EH (cell line): Measurements from ENCODE around the gene CPSF7.
"Not testable (repeated sequence)": the region's sequence is repeated elsewhere in the genome, so short reads cannot be mapped to it uniquely, and the experiment has no call there.

Experiments
- DNase-seq: peaks from one replicate; pipeline ENCODE4 v3.0.0-alpha.2; 2015; ENCODE audit warnings: low read depth

Gene CPSF7, protein sequence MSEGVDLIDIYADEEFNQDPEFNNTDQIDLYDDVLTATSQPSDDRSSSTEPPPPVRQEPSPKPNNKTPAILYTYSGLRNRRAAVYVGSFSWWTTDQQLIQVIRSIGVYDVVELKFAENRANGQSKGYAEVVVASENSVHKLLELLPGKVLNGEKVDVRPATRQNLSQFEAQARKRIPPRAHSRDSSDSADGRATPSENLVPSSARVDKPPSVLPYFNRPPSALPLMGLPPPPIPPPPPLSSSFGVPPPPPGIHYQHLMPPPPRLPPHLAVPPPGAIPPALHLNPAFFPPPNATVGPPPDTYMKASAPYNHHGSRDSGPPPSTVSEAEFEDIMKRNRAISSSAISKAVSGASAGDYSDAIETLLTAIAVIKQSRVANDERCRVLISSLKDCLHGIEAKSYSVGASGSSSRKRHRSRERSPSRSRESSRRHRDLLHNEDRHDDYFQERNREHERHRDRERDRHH

DNA sequence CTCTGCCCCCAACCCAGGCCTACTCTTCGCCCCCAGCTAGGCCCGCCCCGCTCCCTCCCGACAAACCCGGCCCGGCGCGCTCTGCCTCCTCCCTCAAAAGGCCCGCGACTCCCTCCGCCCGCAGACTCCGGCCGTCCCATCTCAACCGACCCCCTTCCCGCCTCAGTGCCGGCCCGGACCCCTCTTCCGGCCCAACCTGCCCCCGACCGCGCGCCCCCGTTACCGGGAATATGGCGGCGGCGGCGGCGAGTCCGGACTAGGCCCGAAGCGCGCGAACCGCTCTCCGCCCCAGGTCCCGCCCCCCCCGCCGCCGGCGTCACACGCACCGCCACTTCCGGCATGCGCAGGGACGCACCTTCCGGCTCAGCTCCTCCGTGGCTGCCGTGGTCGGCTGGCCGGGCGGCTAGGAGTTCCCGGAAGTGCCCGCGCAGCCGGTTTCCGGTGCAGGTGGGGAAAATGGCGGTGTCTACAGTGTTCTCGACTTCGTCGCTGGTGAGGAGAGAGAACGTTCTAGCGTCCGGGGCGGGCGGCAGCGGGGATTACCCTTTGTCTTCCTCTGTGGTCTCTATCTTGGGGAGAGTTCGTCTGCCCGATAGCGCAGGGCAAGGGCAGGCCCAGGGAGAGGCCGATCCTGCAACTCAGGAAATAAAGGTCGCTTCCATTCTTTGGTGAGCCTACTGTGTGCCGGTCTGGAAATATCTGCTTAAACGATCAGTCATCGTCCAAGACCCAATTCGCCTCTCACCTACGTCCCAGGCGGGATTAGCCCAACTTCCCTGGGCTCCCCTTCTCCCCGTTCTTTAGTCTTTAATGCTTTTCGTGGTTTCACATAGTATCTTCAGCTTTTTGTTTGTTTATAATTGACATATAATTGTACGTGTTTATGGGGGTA, at the start of gene CPSF7, which contains the start of gene SDHAF2:
CPSF7 (minus strand) TSS at position 285 of the 892 bp plus-strand sequence. CDS start 740 bp downstream, outside the sequence.
SDHAF2 (plus strand) TSS at position 434 of the 892 bp plus-strand sequence; CDS start at position 457, 23 bp downstream.
- peak; percentile 95 for DNase-seq

DNA sequence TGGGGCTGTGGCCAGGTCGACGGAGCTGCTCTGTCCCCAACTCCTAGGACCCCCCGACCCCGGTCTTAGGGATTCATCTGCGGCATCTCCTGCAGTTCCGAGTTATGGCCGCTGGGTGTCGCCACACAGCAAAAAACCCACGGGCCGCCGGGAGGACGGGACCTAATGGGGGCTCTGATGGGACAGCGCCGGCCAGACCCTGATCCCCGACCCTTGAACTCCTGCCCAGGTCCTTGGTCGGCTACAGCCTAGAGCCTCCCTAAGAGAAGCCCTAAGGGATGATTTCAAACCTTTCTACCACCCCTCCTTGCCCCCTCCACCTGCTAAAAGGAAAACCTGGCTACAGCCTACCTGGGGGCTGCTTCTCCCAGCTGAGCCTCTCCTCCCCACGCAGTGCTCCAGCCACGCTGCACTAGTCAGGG, 48.0 kb upstream of the CPSF7 start:
- DNase-seq, result peak; percentile 43

DNA sequence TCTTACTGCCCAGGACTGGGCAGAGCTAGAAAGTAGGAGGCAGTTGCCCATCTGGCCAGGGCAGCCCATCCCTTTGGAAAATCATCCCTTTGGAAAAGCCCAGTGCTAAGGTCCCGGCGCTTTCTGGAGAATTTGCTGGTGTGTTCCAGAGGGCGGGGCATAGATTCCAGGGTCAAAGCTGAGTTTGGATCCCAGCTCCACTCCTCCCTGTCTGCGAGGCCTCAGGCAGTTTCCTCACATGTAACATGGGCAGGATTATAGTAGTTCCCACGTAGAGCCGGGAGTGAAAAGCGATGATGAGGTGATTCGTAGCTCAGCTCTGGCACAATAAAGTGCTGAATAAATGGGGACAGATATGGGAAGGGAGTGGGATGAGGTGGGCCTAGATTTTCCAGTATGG, 47.4 kb upstream of the CPSF7 start:
- peak; percentile 39 for DNase-seq

DNA sequence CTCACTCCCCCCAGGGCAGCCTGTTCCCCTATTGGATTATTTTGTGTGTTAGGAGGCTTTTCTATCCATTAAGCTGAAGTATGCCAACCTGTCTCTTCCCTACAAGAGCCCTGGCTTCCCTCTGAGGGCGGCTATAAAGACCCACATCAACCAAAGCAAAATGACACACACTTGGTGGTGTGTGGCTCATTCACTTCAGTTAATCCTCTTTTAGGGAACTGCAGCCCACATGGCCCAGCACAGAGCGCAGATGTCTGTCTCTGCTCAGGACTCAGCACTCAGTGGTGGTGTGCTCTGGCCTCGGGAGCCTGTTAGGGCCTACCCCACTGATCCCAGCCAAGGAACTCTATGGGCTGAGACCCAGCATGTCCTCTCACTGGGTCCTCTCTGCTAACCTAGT, 46.6 kb upstream of the CPSF7 start:
- DNase-seq, result no peak

DNA sequence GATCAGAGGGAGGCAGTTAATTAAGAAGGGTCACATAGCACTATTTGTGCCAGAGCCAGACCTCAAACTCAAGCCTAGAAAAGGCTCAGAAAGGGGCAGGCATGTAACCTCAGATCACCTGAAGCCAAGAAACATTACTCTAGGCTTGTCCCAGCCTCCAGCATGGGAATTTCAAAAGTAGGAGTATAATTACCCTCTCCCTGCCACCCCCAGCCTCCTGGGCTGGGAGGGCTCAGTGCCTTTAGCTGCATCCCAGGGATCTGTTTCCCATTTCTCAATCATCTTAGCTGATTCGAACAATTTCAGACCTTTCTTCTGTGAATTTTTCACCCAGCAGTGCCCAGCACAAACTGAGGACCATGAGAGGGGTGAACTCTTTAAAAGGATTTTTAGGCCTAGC, 45.7 kb upstream of the CPSF7 start:
- DNase-seq, result no peak

DNA sequence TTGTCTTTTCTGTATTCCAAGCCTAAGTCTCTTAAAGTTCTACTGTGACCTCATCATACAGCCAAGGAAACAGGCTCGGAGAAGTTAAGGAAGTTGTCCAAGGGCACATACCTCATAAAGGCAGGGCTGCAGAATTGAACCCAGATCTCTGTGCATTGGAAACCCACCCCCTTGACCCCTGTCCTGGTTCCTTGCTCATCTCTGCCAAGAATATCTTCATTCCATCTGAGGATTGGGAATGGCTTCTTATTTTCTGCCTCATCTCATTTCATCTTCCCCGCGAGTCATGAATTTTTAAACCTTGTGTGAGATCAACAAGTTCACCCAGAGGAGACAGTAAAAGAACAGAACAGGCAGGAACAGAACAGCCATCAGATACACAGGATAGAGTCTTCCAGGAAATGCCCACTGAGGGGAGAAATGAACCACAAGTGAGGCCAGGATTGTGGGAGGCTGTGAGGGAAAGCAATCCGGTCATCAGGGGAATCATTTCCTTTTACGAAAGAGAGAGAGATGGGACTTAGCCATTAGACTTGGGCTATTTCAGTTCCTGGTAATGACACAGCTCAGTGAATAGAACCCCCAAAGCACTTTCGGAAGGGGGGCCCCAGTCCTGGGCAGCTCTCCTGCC, 44.4 kb upstream of the CPSF7 start:
- DNase-seq, result no peak

DNA sequence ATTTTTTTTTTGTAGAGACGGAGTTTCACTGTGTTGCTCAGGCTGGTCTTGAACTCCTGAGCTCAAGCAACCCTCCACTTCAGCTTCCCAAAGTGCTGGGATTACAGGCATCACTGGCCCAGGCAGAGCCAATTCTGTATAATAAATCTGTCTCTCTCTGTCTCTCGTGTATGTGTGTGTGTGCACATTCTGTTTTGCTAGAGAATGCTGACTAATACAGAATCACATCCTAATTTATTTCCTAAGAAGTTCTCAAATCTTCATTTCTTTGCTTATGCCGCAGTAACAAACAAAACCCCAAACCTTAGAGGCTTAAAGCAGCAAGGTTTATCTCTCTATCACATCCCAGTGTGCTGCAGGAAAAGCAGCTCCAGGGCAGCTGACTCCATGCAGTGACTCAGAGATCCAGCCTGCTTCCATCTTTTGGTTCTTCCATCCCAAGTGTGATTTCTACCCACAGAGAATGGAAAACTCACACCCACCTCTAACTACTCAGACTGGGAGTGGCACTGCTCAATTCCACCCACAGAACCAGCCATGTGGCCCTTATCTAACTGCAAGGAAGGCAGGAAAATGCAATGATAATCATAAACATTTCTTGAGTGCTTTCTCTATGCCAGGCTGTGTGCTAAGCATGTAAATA, 43.7 kb upstream of the CPSF7 start:
- no peak for DNase-seq

DNA sequence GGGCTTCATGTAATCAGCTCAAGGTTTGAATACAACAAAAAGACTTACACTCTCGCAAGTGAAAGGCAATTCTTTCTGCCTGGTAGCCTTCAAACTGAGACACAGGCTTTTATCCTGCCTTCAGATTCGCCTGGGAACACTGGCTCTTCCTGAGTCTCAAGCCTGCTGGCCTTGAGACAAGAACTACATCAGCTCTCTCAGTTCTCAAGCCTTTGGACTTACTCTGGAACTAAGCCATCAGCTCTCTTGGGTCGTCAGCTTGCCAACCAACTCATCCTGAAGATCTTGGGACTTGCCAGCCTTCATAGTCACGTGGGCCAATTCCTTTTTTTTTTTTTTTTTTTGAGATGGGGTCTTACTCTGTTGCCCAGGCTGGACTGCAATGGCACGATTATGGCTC, 43.1 kb upstream of the CPSF7 start:
- DNase-seq, result no peak

DNA sequence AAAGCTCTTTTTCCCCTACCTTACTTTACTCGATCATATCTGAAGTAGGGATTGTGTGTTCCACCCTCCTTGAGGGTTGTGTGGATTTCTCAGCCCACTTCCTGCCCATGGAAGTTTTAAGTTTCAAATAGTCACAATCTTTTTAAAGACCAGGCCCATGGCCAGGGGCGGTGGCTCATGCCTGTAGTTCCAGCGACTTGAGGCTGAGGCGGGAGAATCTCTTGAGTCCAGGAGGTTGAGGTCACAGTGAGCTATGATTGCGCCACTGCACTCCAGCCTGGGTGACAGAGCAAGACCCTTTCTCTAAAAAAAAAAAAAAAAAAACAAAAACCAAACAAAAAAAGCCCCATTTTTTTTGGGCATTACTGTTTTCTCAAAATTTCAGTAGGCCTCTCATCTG, 42.5 kb upstream of the CPSF7 start:
- peak; percentile 29 for DNase-seq

DNA sequence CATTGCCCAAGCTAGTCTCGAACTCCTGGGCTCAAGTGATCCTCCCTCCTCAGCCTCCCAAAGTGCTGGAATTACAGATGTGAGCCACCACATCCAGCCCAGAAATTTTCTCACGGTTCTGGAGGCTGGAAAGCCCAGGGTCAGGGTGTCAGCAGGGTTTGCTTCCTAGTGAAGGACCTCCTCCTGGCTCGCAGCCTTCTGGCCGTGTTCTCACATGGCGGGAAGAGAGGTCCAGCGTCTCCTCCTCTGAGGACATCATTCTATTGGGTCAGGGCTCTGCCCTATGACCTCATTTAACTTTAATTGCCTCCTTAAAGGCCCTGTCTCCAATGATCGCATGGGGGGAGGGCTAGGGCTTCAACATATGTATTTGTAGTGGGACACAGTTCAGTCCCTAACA, 38.2 kb upstream of the CPSF7 start:
- no peak for DNase-seq

DNA sequence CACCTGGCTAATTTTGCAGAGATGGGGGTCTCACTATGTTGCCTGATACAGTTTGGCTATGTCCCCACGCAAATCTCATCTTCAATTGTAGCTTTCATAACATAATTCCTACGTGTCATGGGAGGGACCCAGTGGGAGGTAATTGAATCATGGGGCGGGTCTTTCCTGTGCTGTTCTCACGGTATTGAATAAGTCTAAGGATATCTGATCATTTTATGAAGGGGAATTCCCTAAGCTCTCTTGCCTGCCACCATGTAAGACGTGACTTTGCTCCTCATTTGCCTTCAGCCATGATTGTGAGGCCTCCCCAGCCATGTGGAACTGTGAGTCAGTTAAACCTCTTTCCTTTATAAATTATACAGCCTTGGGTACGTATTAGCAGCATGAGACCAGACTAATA, 37.8 kb upstream of the CPSF7 start:
- not testable (repeated sequence) for DNase-seq

DNA sequence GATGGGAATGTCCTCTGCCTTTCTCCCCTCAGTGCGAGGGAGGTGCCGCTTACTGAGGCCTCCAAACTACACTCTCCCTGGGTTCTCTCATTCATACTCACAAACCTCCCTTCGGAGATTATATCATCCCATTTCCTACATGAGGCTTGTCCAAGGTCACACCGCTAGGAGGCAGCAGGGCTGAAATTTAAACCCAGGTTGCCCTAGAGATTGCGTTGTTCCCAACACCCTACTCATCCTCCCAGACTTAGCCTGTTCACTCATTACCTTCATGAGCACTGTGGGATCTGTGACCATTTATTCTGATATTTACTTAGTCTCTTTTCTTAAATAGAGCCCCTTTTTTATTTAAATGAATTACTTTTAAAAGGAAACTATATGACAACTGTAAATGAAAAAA, 31.2 kb upstream of the CPSF7 start:
- DNase-seq, result no peak

DNA sequence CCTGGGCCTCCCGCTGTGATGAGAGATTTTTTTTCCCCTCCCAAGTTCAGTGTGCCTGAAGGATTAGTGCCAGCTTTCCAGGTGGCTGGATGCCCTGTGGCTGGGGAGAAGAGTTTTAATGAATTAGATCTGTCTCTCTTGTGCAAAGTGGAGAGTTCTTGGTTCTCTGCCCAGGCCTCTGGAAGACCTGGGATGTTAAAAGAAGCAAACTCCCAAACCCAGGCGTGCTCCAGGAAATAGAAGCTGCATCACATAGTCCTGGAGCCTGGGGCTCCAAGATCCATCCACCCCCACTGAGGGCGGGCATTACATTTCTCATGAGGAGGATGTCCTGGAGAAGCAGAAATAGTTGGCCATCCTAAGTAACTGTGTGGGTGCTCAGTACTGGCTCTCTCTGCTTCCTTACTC, 30.7 kb upstream of the CPSF7 start:
- peak; percentile 45 for DNase-seq

DNA sequence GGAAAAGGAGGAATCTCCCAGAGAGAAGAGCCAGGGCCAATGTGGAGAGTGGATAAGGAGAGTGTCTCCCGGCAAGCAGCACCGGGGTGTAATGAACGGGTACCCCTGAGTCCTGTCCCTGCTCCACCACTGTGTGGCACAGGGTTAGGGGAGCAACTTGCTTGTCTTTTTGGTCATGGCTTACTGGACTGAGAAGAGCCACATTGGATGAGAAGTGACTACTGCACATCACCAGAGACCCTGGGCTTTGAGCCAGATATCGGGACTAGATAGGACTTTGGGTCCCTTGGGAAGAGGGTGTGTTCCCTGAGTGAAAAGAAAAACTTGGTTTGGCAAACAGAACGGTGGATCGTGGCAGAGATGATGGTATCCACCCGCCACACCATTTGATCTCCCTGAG, 24.7 kb upstream of the CPSF7 start:
- DNase-seq, result no peak

DNA sequence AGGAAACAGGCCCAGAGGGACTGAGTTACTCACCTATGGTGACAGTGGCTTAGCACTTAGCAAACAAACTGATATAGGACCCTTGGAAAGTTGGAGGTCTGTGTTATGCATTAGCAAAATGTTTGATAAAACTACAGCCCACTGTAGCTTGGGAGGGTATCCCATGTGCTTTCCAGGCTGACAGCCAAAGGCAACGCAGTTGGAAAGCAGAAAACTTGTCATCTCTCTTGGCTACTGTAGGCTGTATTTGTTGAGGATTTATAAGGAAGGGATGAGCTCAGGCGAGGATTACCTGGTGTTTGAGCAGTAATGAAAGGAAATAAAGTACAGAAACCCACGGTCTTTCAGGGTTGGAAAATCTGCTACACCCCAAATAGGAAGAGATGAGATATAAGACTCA, 23.9 kb upstream of the CPSF7 start:
- no peak for DNase-seq

DNA sequence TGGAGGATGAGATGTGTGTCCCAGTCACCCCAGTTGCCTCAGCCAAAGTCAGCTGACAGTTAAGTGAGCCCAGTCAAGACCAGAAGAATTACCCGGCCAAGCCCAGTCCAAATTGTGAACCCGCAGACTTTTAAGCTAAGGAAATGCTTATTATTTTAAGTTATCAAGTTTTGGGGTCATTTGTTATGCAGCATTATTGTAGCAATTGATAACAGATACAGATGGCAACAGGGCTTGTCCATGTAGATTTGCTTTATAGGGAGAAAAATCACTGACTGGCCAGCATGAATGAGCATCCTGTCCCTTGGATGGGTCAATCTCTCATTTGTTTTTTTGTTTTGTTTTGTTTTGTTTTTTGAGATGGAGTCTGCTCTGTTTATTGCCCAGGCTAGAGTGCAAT, 23.1 kb upstream of the CPSF7 start:
- DNase-seq, result no peak

DNA sequence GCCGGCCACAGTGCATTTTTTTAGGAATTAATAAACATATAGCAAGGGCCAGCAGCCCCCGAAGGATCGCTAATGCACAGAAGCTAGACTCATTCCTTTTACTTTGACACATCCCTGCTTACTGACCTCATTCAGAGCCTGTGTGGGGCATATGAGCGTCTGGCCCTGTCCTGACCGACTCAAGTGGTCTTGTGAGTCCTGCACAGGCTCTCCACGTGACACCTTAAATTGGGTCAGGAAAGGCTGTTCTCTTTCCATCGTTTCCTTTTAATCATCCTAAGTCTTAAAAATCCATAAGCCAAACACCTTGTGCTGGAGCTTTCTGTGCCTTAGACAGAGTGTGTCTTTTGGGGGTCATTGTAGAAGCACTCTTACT, 18.8 kb upstream of the CPSF7 start:
- no peak for DNase-seq

DNA sequence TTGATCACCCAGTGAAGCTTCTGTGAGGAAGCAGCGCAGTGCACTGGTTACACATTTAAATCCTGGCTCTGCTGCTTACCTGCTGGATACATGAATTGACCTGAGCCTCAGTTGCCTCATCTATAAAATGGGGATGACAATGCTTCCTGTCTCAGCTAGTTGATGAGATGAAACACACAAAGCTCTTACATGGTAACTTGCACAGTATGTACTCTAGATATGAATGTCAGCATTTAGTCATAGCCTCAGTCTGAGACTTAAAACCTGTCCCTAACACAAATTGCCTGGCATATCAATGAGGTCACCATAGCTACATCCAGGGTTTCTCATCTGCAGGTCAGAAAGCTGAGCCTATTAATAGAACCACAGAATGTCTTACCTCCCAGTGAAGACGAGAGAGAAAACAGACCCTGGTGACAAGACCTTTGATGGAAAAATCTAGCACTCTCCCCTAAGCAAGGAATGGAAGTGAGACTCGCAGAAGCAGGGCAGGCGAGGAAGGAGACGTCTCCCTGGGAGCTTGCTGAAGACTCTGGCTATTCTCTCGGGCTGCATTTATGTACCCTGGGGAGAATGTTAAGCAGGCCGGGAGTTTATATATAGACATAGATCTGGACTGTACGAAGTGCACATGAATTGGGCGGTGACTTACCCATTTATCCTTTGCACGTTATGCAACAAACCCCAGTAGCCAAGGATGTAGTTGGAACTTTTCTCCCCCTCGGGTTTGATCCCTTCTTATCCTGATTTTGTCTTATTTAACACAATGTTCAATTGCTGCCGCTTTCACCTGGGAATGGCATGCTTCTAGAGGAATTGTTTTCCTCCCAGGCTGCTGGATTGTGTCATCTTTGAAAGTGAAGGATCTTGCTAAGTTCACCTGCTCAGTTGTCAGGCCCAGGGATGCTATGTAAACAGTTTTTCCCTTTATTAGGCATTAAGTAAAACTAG, 18.1 kb upstream of the CPSF7 start:
- DNase-seq, result no peak

DNA sequence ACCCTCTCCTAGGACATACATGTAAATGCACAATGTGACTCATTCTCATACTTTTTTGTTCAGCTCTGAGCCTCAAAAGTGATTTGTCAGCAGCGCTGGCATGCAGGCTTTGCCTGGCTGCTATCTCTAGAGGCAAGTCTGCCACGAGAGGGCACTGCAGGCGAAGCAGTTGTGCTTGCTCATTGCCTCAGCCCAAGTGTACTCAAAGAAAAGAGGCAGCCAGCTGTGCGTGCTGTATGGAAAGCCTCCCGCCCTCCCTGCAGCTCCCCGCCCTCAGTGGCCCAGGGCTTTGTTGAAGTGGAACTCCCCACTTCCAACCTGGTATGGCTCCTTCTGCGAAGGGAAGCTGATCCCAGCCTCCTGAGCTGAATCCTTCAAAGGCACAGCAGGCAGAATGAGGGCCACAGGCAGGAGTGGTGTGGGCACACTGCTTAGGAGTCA, 16.5 kb upstream of the CPSF7 start:
- peak; percentile 95 for DNase-seq

DNA sequence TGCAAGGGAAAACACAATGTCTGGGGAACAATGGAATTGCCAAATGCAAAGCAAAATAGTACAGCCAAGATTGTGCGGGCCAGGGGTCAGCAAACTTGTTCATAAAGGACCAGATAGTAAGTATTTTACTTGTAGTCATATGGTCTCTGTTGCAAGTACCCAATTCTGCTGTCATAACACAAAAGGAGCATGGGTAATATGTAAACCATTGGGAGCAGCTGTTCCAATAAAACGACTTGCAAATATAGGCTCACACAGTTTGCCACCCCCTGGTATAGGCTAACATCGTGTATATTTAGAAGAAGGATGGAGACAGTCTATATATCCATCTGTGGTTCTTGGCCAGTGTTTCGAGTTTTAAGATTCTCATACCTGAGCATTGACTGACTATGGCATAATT, 15.7 kb upstream of the CPSF7 start:
- DNase-seq, result no peak

DNA sequence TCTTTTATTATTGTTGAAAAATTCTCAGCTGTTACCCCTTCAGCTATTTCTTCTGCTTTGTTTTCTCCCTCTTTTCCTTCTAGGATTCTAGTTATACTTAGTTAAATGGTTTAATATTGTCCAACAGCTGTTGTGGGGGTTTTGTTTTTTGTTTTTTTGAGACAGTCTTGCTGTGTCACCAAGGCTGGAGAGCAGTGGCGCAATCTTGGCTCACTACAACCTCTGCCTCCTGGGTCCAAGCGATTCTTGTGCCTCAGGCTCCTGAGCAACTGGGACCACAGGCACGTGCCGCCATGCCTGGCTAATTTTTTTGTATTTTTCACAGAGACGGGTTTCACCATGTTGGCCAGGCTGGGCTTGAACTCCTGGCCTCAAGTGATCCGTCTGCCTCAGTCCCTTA, 12.8 kb upstream of the CPSF7 start:
- DNase-seq, result no peak
